Peyer's patch (tissue), 4 donors: ENCODE measurements around the gene RAD17. TPM values are rescaled to one million over a fixed set of nuclear protein-coding genes. Genes with fewer than 3 reads are reported as not detected.
"Not testable (repeated sequence)": the region's sequence is repeated elsewhere in the genome, so short reads cannot be mapped to it uniquely, and the experiment has no call there.

Experiments
- DNase-seq, 3 donors: peaks; one replicate each; pipeline ENCODE4 v3.0.0-alpha.2; 2017 to 2019
- H3K27ac ChIP-seq, 4 donors: fragments of 200-600 bp; sonication (generic); one replicate each; pipeline ENCODE4 v1.5.1; 2016 to 2019
- H3K27me3 ChIP-seq, 2 donors: fragments of 200-600 bp; sonication (generic); one replicate each; pipeline ENCODE4 v1.5.1; 2019
- H3K36me3 ChIP-seq, 3 donors: fragments of 200-600 bp; sonication (generic); one replicate each; pipeline ENCODE4 v1.5.1; 2016 to 2019
- H3K4me1 ChIP-seq, 4 donors: fragments of 200-600 bp; sonication (generic); one replicate each; pipeline ENCODE4 v1.5.1; 2016 to 2019
- H3K4me3 ChIP-seq, 4 donors: fragments of 200-600 bp; sonication (generic); 1 replicate in 3 of 4; 2 replicates in 1 of 4; pipeline ENCODE4 v1.5.1; 2016 to 2019; ENCODE audit warnings: mild to moderate bottlenecking in 1 of 4
- H3K9me3 ChIP-seq, 4 donors: fragments of 200-600 bp; sonication (generic); one replicate each; pipeline ENCODE4 v1.5.1; 2016 to 2019; ENCODE audit warnings: mild to moderate bottlenecking in 1 of 4
- POLR2A ChIP-seq, 2 donors: fragments of 450-650 bp; IDR thresholded peaks; one replicate each; pipeline ENCODE4 v1.5.1; 2017; ENCODE audit warnings: antibody characterized with exemption in 2 of 2, mild to moderate bottlenecking in 2 of 2, moderate library complexity in 2 of 2
- total RNA-seq, 4 donors: library from RNA; depleted of rRNA; stranded (reverse); fragments of >200 nt; gene quantifications; one replicate each; pipeline ENCODE4 v1.1.0, GENCODE V29; 2016
- TF ChIP-seq, protein P1 (sequence below), 6 experiments: fragments of 450-650 bp in 4 of 6; fragments of 200-600 bp in 2 of 6; sonication (generic) in 1 of 6; IDR thresholded peaks; one replicate each; pipeline ENCODE4 v1.5.1; 2017 to 2019; ENCODE audit warnings: antibody characterized with exemption in 6 of 6, mild to moderate bottlenecking in 3 of 6, moderate library complexity in 1 of 6

Gene RAD17
- total RNA-seq, 4 donors from 2014 or later, result 7.3 to 47.0 (median 21.7) TPM

GRCh38 chr5:69449511-69449910 is 79.9 kb downstream of the RAD17 start:
- no peak overlapping the region for H3K27ac ChIP-seq
- no peak for DNase-seq

GRCh38 chr5:69450116-69450515 is 80.5 kb downstream of the RAD17 start:
- Histone ChIP-seq H3K4me3 (no peak overlapping the region), H3K27me3 (no peaks in the 10 kb centered on the region), H3K36me3 (no peaks in the 10 kb centered on the region), H3K27ac (peak overlapping the region in 1 of 4 donors; percentile 12), H3K4me1 (peaks cover 0 to 10% (median 0%) of the 10 kb centered on the region in 4 donors), H3K9me3 (no peaks in the 10 kb centered on the region)
- TF ChIP-seq, protein P1, sequence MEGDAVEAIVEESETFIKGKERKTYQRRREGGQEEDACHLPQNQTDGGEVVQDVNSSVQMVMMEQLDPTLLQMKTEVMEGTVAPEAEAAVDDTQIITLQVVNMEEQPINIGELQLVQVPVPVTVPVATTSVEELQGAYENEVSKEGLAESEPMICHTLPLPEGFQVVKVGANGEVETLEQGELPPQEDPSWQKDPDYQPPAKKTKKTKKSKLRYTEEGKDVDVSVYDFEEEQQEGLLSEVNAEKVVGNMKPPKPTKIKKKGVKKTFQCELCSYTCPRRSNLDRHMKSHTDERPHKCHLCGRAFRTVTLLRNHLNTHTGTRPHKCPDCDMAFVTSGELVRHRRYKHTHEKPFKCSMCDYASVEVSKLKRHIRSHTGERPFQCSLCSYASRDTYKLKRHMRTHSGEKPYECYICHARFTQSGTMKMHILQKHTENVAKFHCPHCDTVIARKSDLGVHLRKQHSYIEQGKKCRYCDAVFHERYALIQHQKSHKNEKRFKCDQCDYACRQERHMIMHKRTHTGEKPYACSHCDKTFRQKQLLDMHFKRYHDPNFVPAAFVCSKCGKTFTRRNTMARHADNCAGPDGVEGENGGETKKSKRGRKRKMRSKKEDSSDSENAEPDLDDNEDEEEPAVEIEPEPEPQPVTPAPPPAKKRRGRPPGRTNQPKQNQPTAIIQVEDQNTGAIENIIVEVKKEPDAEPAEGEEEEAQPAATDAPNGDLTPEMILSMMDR (IDR thresholded peaks at IDR 0.05), result no peak
- TF ChIP-seq POLR2A (IDR thresholded peaks at IDR 0.05), result no peak
- no peak for DNase-seq

More at GRCh38 chr5:69449511-69449910, 79.9 kb downstream of the RAD17 start:
- peaks cover 0 to 15% (median 0%) of the 10 kb centered on the region in 4 donors for H3K4me1 ChIP-seq
- H3K4me3 ChIP-seq, result no peak overlapping the region
- no peaks in the 10 kb centered on the region for H3K27me3 ChIP-seq
- no peaks in the 10 kb centered on the region for H3K36me3 ChIP-seq
- no peaks in the 10 kb centered on the region for H3K9me3 ChIP-seq
- TF ChIP-seq, protein P1 (IDR thresholded peaks at IDR 0.05), result no peak
- TF ChIP-seq POLR2A (IDR thresholded peaks at IDR 0.05), result no peak

- DNase-seq, result peak in 1 of 3 donors; percentile 72
- not testable (repeated sequence) for H3K9me3 ChIP-seq, H3K4me3 ChIP-seq, H3K27me3 ChIP-seq, H3K36me3 ChIP-seq
- peaks cover 0 to 10% (median 0%) of the 10 kb centered on the region in 4 donors for H3K4me1 ChIP-seq
- H3K27ac ChIP-seq, result peak overlapping the region in 1 of 4 donors; percentile 12
Measured at GRCh38 chr5:69450527-69450926, 80.9 kb downstream of the RAD17 start.

DNA sequence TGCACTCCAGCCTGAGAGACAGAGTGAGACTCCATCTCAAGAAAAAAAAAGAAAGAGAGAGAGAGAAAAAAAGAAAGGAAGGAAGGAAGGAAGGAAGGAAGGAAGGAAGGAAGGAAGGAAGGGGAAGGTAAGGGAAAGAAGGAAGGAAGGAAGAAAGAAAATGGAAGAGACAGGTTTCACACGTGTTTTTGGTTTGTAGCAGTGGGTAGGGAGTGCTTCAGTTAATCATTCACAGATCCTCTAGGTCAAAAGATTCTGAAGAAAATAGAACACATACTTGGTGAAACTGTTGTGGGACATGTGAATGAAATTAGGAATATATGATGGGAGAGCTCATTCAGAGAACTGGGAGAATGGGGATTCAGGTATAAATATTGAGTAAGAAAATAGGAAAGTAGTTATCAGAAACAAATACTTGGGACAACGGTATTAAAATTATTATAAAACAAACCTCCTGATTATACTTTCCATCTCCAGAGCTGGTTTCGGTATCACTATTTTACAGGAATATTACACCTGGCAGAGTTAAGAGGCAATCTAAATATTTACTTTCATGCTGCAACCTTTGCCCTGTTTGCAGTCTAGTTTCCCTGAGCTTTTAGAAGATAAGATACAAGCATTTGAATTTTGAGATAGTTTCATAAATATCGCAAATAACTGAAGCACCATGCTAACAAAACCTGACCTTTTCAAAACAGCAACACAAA is 82.5 kb downstream of the RAD17 start:
- H3K27ac ChIP-seq, result peak overlapping the region in 3 of 4 donors; percentile 62 to 87 (median 84)
- peaks cover 0 to 10% (median 0%) of the 10 kb centered on the region in 4 donors for H3K4me1 ChIP-seq
- TF ChIP-seq, protein P1 (IDR thresholded peaks at IDR 0.05), result no peak
- TF ChIP-seq POLR2A (IDR thresholded peaks at IDR 0.05), result no peak
- H3K36me3 ChIP-seq, result no peaks in the 10 kb centered on the region
- no peaks in the 10 kb centered on the region for H3K9me3 ChIP-seq
- DNase-seq, result no peak
- H3K4me3 ChIP-seq, result no peak overlapping the region
- no peaks in the 10 kb centered on the region for H3K27me3 ChIP-seq

DNA sequence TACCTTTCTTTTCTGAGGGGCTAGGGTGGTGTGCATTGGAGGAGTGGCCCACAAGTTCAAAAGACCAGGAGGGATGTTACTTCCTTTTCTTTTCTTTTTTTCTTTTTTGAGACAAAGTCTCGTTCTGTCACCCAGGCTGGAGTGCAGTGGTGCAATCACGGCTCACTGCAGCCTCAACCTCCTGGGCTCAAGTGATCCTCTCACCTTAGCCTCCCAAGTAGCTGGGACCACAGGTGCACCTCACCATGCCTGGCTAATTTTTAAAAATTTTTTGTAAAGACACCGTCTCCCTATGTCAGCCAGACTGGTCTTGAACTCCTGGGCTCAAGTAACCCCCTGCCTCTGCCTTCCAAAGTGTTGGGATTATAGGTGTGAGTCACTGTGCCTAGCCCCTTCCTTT is 83.9 kb downstream of the RAD17 start:
- not testable (repeated sequence) for H3K9me3 ChIP-seq, H3K4me3 ChIP-seq, H3K27me3 ChIP-seq, H3K36me3 ChIP-seq
- Histone ChIP-seq H3K27ac (peak overlapping the region in 3 of 4 donors; percentile 66 to 95 (median 87)), H3K4me1 (peaks cover 0 to 10% (median 0%) of the 10 kb centered on the region in 4 donors)
- DNase-seq, result peak in 1 of 3 donors; percentile 6

- Histone ChIP-seq H3K27ac (peak overlapping the region in 3 of 4 donors; percentile 66 to 95 (median 87)), H3K36me3 (no peaks in the 10 kb centered on the region), H3K4me3 (peak overlapping the region in 2 of 4 donors; percentile 7 to 46), H3K27me3 (no peaks in the 10 kb centered on the region), H3K9me3 (no peaks in the 10 kb centered on the region), H3K4me1 (peaks cover 0 to 10% (median 0%) of the 10 kb centered on the region in 4 donors)
- DNase-seq, result peak in 1 of 3 donors; percentile 52
- TF ChIP-seq, protein P1 (IDR thresholded peaks at IDR 0.05), result no peak
- TF ChIP-seq POLR2A (IDR thresholded peaks at IDR 0.05), result peak; percentile 33 to 53
Measured at GRCh38 chr5:69454460-69455249, 85.0 kb downstream of the RAD17 start.

DNA sequence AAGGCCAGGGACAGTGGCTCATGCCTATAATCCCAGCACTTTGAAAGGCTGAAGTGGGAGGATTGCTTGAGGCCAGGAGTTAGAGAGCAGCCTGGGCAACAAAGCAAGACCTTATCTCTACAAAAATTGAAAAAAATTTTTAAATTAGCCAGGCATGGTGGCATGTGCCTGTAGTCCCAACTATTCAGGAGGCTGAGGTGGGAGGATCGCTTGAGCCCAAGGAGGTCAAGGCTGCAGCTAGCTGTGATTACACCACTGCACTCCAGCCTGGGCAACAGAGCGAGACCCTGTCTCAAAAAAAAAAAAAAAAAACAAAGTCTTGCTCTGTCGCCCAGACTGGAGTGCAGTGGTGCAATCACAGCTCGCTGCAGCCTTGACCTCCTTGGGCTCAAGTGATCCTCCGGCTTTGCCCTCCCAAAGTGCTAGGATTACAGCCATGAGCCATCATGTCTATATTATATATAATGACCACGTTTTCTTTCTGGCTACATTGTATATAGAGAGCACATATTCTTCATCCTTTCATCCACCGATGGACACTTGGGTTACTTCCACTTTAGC is 85.9 kb downstream of the RAD17 start:
- DNase-seq, H3K4me3 ChIP-seq, H3K9me3 ChIP-seq, H3K27me3 ChIP-seq, H3K36me3 ChIP-seq: not testable (repeated sequence)
- Histone ChIP-seq H3K4me1 (peaks cover 0 to 10% (median 0%) of the 10 kb centered on the region in 4 donors), H3K27ac (peak overlapping the region in 3 of 4 donors; percentile 66 to 95 (median 87))
